HG03066 (cell line): Measurements from ENCODE around the gene AMMECR1.
"Not testable (repeated sequence)": the region's sequence is repeated elsewhere in the genome, so short reads cannot be mapped to it uniquely, and the experiment has no call there.

Experiments used
- ATAC-seq: cut with Tn5 transposase; IDR thresholded peaks from one replicate; pipeline ENCODE4 v1.9.1; 2021; ENCODE audit warnings: low read depth; ENCODE audit not compliant: unreplicated experiment

The AMMECR1 gene

GRCh38 chrX:110265661-110266060 is 52.2 kb downstream of the AMMECR1 start:
- ATAC-seq: no peak

- no peak for ATAC-seq
Measured at GRCh38 chrX:110259117-110259516, 58.8 kb downstream of the AMMECR1 start.

- ATAC-seq: no peak
Measured at GRCh38 chrX:110258552-110258951, 59.3 kb downstream of the AMMECR1 start.

- no peak for ATAC-seq
Measured at GRCh38 chrX:110257889-110258288, 60.0 kb downstream of the AMMECR1 start.

GRCh38 chrX:110252711-110253110 is 65.2 kb downstream of the AMMECR1 start:
- no peak for ATAC-seq

- ATAC-seq: no peak
Measured at GRCh38 chrX:110251961-110252360, 65.9 kb downstream of the AMMECR1 start.

- no peak for ATAC-seq
Measured at GRCh38 chrX:110251526-110251925, 66.4 kb downstream of the AMMECR1 start.

- no peak for ATAC-seq
Measured at GRCh38 chrX:110250847-110251246, 67.0 kb downstream of the AMMECR1 start.

GRCh38 chrX:110248578-110248977 is 69.3 kb downstream of the AMMECR1 start:
- no peak for ATAC-seq

- no peak for ATAC-seq
Measured at GRCh38 chrX:110245011-110245410, 72.9 kb downstream of the AMMECR1 start.

- ATAC-seq: no peak
Measured at GRCh38 chrX:110242371-110242770, 75.5 kb downstream of the AMMECR1 start.

GRCh38 chrX:110241816-110242215 is 76.1 kb downstream of the AMMECR1 start:
- no peak for ATAC-seq

GRCh38 chrX:110238259-110238658 is 79.6 kb downstream of the AMMECR1 start:
- ATAC-seq: not testable (repeated sequence)

GRCh38 chrX:110231485-110231884 is 86.4 kb downstream of the AMMECR1 start:
- ATAC-seq: not testable (repeated sequence)

GRCh38 chrX:110229497-110230111 is 88.3 kb downstream of the AMMECR1 start:
- not testable (repeated sequence) for ATAC-seq

- ATAC-seq: no peak
Measured at GRCh38 chrX:110228453-110228852, 89.4 kb downstream of the AMMECR1 start.

- ATAC-seq: no peak
Measured at GRCh38 chrX:110226931-110227330, 91.0 kb downstream of the AMMECR1 start.

- no peak for ATAC-seq
Measured at GRCh38 chrX:110224926-110225617, 92.8 kb downstream of the AMMECR1 start.

GRCh38 chrX:110222497-110223257 is 95.2 kb downstream of the AMMECR1 start:
- ATAC-seq: no peak

GRCh38 chrX:110219920-110220319 is 98.0 kb downstream of the AMMECR1 start:
- ATAC-seq: no peak

- no peak for ATAC-seq
Measured at GRCh38 chrX:110218591-110218990, 99.3 kb downstream of the AMMECR1 start.

- no peak for ATAC-seq
Measured at GRCh38 chrX:110216027-110216426, 101.9 kb downstream of the AMMECR1 start.
